Ramos (cell line): Measurements from ENCODE around the gene IRGC.

Experiments
- in situ Hi-C: fragments of 300-500 bp; cut with MboI; formaldehyde crosslinking; loops from one replicate; pipeline ENCODE4 v1.14.3; 2022; ENCODE audit warnings: low sequenced_read_pairs; ENCODE audit not compliant: unreplicated experiment

The IRGC gene

DNA sequence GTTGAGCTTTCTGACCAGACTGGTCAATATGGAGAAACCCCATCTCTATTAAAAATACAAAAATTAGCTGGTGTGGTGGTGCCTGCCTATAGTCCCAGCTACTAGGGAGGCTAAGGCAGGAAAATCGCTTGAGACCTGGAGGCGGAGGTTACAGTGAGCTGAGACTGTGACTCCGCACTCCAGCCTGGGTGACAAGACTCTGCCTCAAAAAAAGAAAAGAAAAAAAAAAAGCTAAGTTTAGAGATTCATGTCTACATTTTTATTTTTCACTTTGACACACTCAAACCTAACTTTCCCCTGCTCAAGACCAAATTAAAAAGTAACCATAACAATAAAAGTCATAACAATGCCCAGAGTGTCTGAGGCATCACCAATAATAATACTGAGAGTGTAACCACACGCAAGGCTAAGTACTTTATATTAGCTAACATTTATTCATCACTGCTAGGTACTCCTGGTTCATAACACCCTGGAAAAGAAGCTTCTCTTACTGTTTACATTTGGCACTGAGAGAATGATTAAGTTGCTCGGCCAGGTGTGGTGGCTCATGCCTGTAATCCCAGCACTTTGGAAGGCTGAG is 5.7 kb downstream of the IRGC start:
- in situ Hi-C loops = no loop called here

DNA sequence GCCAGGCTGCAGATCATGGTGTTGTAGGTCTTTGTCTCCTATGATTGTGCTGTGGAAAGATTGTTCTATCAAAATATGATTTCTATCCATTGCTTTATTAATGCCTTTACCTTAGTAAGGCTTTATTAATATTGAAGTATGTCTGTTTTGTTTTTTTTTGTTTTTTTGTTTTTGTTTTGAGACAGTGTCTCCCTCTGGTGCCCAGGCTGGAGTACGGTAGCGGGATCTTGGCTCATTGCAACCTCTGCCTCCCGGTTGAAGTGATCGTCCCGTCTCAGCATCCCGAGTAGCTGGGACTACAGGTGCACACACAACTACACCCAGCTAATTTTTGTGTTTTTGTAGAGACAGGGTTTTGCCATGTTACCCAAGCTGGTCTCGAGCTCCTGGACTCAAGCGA is 7.7 kb downstream of the IRGC start:
- in situ Hi-C loops = no loop called here

DNA sequence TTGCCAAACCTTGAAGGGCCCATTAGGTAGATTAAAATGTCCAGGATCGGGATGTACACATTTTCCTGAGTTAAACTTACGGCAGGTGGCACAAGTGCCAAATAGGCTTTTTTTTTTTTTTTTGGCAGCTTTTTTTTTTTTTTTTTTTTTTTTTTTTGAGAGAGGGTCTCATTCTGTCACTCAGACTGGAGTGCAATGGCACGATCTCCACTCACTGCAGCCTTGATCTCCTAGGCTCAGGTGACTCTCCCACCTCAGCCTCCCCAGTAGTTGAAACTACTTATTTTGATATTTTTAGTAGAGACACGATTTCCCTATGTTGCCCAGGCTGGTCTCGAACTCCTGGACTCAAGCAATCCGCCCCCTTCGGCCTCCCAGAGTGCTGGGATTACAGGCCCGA is 9.0 kb downstream of the IRGC start:
- in situ Hi-C loops = no loop called here

DNA sequence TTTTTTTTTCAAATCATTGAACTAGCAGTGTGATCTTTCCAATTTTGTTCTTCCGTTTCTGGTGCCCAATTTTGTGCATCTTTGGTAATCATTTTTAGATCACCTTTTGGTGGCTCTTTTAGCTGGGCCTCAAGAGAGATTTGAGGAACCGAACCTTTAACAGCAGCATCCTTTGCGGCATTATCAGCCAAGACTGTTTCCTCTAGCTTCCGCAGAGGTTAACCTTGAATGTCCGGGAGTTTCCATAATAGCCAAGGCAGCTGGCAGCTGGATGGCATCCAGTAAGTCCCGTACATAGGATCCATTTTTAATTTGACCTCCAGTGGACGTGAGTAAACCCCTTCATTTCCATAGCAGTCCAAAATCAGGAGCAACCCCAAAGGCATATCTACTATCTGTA is 9.6 kb downstream of the IRGC start:
- in situ Hi-C loops = no loop called here

DNA sequence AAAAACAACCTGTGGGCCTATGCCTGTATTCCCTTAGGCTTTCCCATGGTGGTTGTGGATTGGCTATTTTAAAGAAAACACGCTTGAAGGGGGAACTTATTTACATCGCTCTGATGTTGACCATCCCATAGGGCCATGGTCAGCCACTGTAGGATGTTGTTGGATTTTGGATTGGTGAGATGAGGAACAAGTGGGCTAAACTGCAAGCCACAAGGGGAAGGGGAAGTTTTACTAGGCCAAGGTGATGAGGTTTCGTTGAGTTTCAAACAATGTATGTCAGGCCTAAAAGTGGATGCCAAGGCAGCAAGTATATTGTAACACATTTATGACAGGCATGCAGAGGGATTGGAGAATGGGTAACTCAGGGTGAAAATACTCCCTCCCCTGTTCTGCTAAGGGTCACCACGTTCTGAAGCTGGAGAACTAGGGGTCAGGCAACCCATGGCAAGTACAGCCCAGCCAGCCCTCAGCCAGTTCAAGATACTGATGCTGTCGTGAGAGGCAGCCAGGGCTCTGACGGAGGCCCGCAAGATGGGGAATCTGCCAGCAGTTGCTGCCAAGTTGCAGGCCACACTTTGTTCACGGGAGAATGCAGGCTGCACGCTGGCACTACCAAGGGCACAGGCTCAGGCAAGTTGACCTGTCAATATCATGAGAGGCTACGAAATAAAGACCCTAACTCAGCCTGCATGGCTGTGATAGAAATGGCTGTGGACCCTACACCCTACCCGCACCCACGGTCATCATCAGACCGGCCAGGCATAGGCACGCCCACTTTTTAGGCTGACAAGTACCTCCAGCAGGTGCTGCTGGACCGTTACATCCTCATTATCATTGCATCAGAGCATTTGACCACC is 11.1 kb downstream of the IRGC start:
- in situ Hi-C loops = no loop called here

DNA sequence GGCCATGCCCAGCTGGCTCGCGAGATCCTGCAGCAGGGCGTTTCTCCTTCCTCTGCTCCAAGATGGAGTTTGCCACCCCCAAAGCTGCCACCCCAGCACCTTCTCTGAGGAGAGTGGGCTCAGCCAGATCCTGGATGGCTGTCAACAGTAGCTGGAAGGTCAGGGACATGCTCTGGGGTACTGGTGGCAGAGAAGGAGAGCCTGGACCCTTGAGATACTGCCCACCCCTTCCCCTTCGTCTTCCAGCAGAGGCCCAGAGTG is 11.6 kb downstream of the IRGC start:
- in situ Hi-C loops = no loop called here

DNA sequence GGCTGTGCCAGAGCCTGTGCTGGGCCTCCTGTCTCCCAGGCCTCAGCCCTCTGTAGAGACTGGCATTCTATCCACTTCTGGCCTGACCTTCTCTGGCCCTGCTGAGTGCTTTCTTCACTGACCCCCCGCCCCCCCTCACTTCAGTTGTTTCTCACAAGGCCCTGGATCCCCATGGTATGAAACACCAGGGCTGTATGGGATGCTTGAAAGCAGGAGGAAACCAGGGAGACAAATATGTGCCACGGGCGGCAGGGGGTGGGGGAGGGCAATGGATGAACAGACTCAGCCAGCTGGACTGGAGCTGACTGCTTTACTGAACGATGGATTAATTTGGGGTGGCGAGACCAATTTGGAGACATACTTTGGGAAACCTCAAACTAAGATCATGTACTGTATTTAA is 14.0 kb downstream of the IRGC start:
- in situ Hi-C loops = no loop called here

DNA sequence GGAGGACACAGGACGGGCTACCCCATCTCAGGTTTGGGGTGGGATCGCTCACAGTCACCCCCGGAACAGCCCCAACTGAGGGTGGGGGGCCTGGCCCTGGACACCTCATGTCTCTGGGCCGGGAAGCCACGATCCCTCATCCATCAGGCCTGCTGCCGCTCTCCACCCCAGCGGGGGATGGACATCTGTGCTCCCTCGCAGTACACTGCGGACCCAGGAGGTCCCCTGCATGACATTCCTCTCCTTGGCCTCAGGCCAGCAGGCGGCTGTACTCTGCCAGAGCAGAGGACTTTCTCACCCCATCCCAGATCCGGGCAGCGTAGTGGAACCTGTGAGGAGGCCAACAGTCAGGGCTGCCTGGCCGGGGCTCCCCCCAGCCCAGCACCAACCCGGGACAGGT is 15.5 kb downstream of the IRGC start:
- in situ Hi-C loops = no loop called here

DNA sequence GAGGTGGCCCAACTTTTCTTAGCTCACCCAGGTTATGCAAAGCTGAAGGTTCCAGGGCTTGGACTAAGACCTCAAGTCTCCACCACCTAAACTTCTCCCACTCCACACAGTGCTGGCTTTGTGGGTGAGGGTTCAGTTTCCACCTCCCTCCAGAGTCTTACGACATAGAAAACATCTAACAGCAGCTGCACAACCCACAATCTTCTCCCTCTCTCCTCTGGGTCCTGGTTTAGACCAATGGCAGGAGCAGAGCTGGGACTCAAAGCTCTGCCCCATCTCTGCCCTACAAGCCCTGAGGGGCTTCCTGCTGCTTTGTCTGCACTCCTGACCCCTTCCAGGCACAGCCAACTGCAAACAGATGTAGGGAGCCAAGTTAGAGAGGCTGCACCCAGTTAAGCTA is 16.0 kb downstream of the IRGC start:
- in situ Hi-C loops = no loop called here

DNA sequence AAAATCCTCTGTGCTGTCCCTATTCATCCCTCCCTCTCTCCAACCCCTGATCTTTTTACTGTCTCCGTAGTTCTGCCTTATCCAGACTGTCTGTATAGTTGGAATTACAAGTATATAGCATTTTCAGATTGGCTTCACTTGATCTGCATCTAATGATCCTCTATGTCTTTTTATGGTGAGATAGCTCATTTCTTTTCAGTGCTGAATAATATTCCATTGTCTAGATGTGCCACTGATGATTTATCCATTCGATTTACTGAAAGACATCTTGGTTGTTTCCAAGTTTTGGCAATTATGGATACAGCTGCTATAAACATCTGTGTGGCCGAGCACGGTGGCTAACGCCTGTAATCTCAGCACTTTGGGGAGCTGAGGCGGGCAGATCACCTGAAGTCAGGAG is 19.1 kb downstream of the IRGC start:
- in situ Hi-C loops = no loop called here

DNA sequence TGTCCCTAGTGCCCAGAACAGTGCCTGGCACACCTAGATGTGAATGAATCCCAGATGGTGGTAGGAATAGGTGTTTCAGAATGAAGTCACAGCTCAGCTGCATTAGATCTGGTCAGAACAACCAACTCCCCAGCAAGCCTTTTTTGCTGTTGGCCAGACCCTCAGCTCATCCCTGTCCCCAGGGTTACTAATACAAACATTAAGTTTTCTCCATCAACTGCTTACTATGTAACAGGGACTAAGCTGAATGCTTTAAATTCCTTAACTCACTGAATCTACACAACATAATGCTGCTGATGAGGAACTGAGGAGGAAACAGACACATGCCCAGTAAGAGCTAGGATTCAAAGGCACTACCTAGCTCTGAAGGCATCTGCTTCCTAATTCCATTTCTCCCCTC is 20.1 kb downstream of the IRGC start:
- in situ Hi-C loops = no loop called here

DNA sequence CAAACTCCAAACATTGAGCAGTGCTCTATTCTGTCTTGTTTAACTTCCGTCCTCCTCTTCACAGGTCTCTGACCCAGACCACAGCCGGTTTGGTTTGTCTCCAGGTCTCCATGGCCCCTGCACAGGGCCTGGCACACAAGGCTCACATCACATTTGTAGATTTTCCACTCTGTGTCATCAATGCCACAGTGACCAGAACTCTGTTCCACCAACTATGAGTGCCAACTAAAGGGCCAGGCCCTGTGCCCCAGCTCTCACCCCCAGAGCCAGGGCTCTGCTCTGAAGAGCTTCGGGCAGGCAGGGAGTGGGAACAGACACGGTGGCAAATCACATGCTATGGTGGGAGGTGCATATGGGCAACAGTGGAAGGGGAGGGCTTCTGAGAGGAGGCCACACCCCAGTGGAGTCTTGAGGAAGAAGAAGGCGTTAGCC is 22.9 kb downstream of the IRGC start:
- in situ Hi-C loops = no loop called here

DNA sequence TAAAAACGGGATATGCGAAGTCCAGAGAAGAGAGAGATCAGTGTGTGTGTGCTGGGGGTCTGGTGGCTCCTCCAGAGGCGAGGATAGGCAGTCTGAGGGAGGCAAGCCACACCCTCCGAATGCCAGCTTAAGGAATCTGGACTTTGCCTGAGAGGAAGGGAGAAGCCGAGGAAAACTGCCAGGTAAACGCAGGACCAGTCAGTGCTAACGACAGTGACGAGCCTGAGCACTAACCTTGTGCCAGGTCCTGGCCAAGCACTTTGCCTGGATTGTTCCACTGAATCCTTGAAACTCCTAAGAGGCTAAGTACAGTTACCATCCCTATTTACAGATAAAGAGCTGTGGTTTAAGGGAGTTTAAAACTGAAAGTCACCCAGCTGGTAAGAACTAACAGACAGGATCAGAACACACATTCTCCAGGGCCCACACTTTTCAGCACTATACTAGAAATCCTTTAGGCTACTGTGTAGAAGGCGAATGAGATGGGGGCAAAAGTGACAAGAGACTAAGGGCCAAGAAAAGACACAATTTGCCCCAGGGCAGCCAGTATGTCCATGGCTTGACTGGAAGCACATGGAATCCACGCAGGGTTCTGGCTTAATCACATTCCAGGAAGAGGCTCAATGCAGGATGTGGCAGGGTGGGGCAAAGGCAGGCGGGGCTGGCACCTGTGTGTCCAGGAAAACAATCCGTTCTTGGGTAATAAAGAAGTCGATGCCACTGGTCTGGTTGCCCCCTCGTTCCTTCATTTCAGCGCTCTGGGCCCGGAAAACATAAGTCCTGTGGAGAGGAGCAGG is 23.8 kb downstream of the IRGC start:
- in situ Hi-C loops = no loop called here

DNA sequence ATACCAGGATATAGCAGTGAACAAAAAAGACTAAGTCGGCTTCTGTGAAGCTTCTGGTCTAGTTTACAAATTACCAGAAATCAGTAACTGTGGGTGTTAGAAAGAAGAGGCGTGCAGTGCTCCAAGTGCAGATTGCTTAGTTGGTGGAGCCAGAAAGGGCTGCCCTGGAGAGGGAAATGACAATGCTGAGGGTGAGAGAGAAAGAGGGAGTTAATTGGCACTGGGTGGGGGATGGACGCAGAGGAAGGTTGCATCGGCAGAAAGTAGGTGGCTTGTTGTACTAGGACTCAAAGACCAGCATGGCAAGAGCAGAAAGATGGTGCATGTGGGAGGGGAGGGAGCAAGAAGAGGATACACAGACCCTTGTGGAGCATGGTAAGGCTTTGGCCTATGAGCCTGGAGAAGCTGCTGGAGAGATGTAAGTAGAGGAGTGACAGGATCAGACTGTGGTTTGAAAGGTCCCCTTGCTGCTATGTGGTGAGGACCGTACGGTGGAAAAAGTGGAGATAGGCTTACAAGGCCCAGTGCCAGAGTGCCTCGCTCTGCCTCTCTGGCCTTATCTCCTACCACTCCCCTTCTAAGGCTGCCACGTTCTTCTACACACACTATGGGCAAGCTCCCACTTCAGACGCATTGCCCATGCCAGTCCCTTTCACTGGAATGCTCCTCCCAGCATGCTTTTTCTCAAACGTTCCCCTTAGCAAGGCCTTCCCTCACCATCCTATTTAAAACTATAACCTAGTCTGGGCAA is 25.4 kb downstream of the IRGC start:
- in situ Hi-C loops = no loop called here

DNA sequence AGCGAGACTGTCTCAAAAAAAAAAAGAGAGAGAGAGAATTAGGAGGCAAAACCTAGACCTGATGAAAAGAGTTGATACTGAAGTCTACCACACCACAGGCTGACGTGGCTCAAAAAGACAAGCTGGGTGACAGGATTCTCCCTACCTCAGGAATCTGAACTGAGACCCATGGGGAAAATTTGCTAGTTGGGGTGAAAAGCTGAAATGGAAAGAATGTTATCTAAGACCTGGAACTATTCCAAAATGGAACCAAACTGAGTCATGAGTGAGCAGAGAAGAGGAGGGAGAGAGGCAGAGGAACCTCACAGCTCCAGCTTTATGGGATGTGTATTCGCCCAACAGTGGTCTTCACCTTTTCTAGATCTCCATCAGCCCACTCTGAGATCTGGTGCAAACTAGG is 27.2 kb downstream of the IRGC start:
- in situ Hi-C loops = no loop called here

DNA sequence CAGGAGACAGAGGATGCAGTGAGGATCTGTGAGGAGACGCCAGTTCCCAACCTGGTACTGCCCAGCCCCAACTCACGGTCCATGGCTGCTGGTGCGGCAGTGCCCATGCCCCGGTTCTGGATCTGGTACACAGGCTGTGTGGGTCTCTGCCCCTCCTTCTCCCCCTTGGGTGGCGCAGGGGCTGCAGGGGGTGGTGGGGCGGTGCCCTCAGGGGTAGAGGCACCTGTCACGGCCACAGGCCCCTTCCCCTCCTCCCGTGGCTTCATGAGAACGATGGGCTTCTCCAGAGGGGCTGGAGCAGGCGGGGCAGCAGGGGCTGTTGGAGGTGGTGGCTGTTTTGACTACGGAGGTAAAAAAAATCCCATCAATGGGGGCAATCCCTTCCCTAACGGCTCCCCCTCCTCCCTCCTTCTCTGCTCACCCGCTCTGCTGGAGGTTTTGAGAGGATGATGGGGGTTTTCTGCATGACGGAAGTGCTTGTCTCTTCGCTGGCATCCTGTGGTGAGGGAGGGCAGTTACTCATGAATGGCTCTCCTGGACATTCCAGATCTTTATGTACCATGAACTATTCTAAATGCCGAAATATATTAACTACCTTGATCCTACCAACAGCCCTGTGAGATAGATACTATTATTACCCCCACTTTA is 31.8 kb downstream of the IRGC start:
- in situ Hi-C loops = loop anchor here (5.0 kb wide), 1 partner anchor 40 kb away; no protein-coding TSS in a partner anchor

DNA sequence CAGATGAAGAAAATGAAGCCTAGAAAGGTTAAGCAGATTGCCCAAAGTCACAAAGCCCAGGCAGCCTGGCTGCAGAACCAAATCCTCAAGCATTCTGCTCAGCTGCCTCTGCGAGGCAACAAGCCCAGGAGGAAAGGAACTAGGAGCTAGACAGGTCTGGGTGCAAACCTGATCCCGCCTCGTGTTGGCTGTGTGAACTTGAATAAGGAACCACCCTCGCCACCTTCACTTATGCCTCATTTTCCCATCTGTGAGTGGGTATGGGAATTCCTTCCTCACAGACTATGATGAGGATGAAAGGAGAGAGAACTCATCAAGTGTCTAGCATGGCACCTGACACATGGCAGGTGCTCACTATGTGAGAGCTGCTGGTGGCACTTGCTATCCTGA is 32.3 kb downstream of the IRGC start:
- in situ Hi-C loops = loop anchor here (5.0 kb wide), 1 partner anchor 39 kb away; no protein-coding TSS in a partner anchor

DNA sequence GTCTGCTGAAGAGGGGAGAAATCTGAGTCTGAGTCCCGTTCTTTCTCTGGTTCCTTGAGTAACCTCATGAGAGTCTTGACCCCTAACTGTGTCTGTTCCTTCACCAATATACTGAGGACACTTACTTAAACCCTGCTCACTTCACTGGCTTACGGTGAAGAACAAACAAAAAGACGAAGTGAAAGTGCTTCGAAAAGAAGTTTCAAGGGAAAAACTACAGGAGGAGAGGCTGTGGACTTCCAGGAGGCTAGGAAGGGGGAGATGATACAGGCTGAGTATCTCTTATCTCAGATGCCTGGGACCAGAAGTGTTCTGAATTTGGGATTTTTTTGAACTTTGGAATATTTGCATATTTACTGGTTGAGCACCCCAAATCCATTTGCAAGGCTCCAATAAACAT is 32.8 kb downstream of the IRGC start:
- in situ Hi-C loops = loop anchor here (5.0 kb wide), 1 partner anchor 39 kb away; no protein-coding TSS in a partner anchor

DNA sequence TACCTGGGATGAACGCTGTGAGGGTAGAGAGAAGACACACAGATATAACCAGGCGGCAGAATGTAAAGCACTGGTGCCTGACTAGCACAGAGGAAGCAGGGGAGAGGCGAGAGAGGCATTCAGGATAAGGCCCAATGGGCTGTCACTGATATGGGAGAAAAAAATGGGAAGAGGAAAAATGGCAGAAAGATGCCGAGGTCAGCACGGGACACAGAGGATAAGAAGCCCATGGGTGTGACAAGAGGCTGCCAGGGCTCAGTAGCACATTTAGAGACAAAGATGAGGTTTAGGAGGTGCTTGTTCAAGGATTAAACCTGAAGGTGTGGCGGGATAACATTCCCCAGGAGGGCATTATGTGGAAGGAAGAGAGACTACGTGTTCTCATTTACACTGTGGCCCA is 33.3 kb downstream of the IRGC start:
- in situ Hi-C loops = loop anchor here (5.0 kb wide), 1 partner anchor 38 kb away; no protein-coding TSS in a partner anchor

DNA sequence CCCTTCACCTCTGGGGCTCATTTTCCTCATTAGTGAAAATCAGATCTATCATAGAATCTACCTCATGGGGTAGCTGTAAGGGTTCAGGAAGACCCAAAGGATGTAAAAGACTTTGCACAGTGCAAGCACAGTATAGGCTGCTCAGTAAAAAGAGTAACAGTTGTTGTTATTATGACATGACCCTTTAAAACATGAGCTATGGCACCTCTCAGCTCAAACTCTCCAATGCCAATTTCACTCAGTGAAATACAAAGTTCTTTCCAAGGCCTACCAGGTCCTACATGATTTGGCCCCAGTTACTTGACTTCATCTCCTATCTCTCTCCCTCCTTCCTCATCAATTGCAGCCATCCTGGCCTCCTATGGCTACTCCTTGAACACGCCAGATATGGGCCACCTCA is 34.0 kb downstream of the IRGC start:
- in situ Hi-C loops = loop anchor here (5.0 to 25.0 kb wide), 3 partner anchors 37 to 1312 kb away; no protein-coding TSS in a partner anchor
